Measurements from ENCODE around the gene OR1B1.
"Not testable (repeated sequence)": the region's sequence is repeated elsewhere in the genome, so short reads cannot be mapped to it uniquely, and the experiment has no call there.

Gene OR1B1

GRCh38 chr9:122657527-122657926 lies at the start of gene OR1B1:
OR1B1 (minus strand) TSS chr9:122657627.
- no peak for DNase-seq
- in situ Hi-C loops (cut with MboI; ENCODE audit: low pct_unique_long_range_greater_than_20kb, low sequenced_read_pairs), result no loop called here

GRCh38 chr9:122695696-122696095 lies 38.3 kb upstream of the OR1B1 start:
- DNase-seq, result no peak
- in situ Hi-C loops (cut with MboI; ENCODE audit: low pct_unique_long_range_greater_than_20kb, low sequenced_read_pairs), result no loop called here

GRCh38 chr9:122684851-122685250 lies 27.4 kb upstream of the OR1B1 start:
- in situ Hi-C loops (cut with MboI; ENCODE audit: low pct_unique_long_range_greater_than_20kb, low sequenced_read_pairs), result no loop called here
- DNase-seq, result no peak

- in situ Hi-C loops (cut with MboI; ENCODE audit: low pct_unique_long_range_greater_than_20kb, low sequenced_read_pairs), result no loop called here
- no peak for DNase-seq
Observed at GRCh38 chr9:122672481-122672880, 15.1 kb upstream of the OR1B1 start.

- no peak for DNase-seq
- in situ Hi-C loops (cut with MboI; ENCODE audit: low pct_unique_long_range_greater_than_20kb, low sequenced_read_pairs), result no loop called here
Observed at GRCh38 chr9:122661416-122661815, 4.0 kb upstream of the OR1B1 start, which contains the start of gene OR1L1. OR1L1 (plus strand) TSS chr9:122661716; CDS start chr9:122661716, 0 bp downstream.

- in situ Hi-C loops (cut with MboI; ENCODE audit: low pct_unique_long_range_greater_than_20kb, low sequenced_read_pairs), result no loop called here
- DNase-seq, result no peak
Observed at GRCh38 chr9:122656378-122656777, 1.0 kb downstream of the OR1B1 start.

- in situ Hi-C loops (cut with MboI; ENCODE audit: low pct_unique_long_range_greater_than_20kb, low sequenced_read_pairs), result no loop called here
- DNase-seq, result peak; percentile 3
Observed at GRCh38 chr9:122642226-122642625, 15.2 kb downstream of the OR1B1 start.

GRCh38 chr9:122619996-122620395 lies 37.4 kb downstream of the OR1B1 start:
- no peak for DNase-seq
- in situ Hi-C loops (cut with MboI; ENCODE audit: low pct_unique_long_range_greater_than_20kb, low sequenced_read_pairs), result no loop called here

GRCh38 chr9:122614362-122614761 lies 43.1 kb downstream of the OR1B1 start, which contains the start of gene OR1Q1:
OR1Q1 (plus strand) TSS chr9:122614738; CDS start chr9:122614738, 0 bp downstream.
- in situ Hi-C loops (cut with MboI; ENCODE audit: low pct_unique_long_range_greater_than_20kb, low sequenced_read_pairs), result no loop called here
- DNase-seq, result no peak

- in situ Hi-C loops (cut with MboI; ENCODE audit: low pct_unique_long_range_greater_than_20kb, low sequenced_read_pairs), result no loop called here
- no peak for DNase-seq
Observed at GRCh38 chr9:122609804-122610203, 47.6 kb downstream of the OR1B1 start.

- in situ Hi-C loops (cut with MboI; ENCODE audit: low pct_unique_long_range_greater_than_20kb, low sequenced_read_pairs), result no loop called here
Observed at GRCh38 chr9:122606587-122606986, 50.8 kb downstream of the OR1B1 start.

GRCh38 chr9:122605691-122606090 lies 51.7 kb downstream of the OR1B1 start:
- in situ Hi-C loops (cut with MboI; ENCODE audit: low pct_unique_long_range_greater_than_20kb, low sequenced_read_pairs), result no loop called here

More at GRCh38 chr9:122606587-122606986, 50.8 kb downstream of the OR1B1 start:
- DNase-seq, result no peak

GRCh38 chr9:122583284-122583683 lies 74.1 kb downstream of the OR1B1 start, which contains the start of gene OR1L8:
OR1L8 (minus strand) TSS chr9:122583384; CDS start chr9:122568477, 14,907 bp downstream.
- DNase-seq; in situ Hi-C loops (cut with MboI; ENCODE audit: low pct_unique_long_range_greater_than_20kb, low sequenced_read_pairs): not testable (repeated sequence)

More at GRCh38 chr9:122605691-122606090, 51.7 kb downstream of the OR1B1 start:
- DNase-seq, result no peak

- DNase-seq, result no peak
- in situ Hi-C loops (cut with MboI; ENCODE audit: low pct_unique_long_range_greater_than_20kb, low sequenced_read_pairs), result no loop called here
Observed at GRCh38 chr9:122580360-122580759, 77.1 kb downstream of the OR1B1 start.

- in situ Hi-C loops (cut with MboI; ENCODE audit: low pct_unique_long_range_greater_than_20kb, low sequenced_read_pairs), result no loop called here
- no peak for DNase-seq
Observed at GRCh38 chr9:122579874-122580273, 77.6 kb downstream of the OR1B1 start.
